Liver (tissue), 3 donors: ENCODE measurements around the gene VAMP1.

Experiments
- ATF3 ChIP-seq: IDR thresholded peaks from 2 replicates; pipeline ENCODE4 v1.6.1; 2016; ENCODE audit warnings: antibody characterized with exemption
- CTCF ChIP-seq: fragments of 150-350 bp; IDR thresholded peaks from 2 replicates; pipeline ENCODE4 v1.5.1; 2017; ENCODE audit warnings: improper control_type of control experiment, low read depth, low read length; ENCODE audit not compliant: missing input control
- EGR1 ChIP-seq, 2 donors: IDR thresholded peaks; 2 replicates each; pipeline ENCODE4 v1.6.1; 2016 to 2018; ENCODE audit warnings: antibody characterized with exemption in 2 of 2, low read depth in 2 of 2
- FOXA2 ChIP-seq: IDR thresholded peaks from 2 replicates; pipeline ENCODE4 v1.6.1; 2016; ENCODE audit warnings: antibody characterized with exemption
- HNF4A ChIP-seq, 2 donors: conservative IDR thresholded peaks; 2 replicates each; pipeline ENCODE4 v1.6.1; 2016; ENCODE audit warnings: antibody characterized with exemption in 2 of 2, mild to moderate bottlenecking in 2 of 2
- MAX ChIP-seq: IDR thresholded peaks from 2 replicates; pipeline ENCODE4 v1.6.1; 2016; ENCODE audit warnings: antibody characterized with exemption
- RAD21 ChIP-seq, 2 donors: IDR thresholded peaks; 2 replicates each; pipeline ENCODE4 v1.6.1; 2016; ENCODE audit warnings: antibody characterized with exemption in 2 of 2, mild to moderate bottlenecking in 2 of 2
- REST ChIP-seq: IDR thresholded peaks from 2 replicates; pipeline ENCODE4 v1.6.1; 2016; ENCODE audit warnings: antibody characterized with exemption, mild to moderate bottlenecking
- SP1 ChIP-seq: IDR thresholded peaks from 2 replicates; pipeline ENCODE4 v1.6.1; 2018; ENCODE audit warnings: antibody characterized with exemption, mild to moderate bottlenecking
- TAF1 ChIP-seq: conservative IDR thresholded peaks from 2 replicates; pipeline ENCODE4 v1.6.1; 2016; ENCODE audit warnings: antibody characterized with exemption, mild to moderate bottlenecking
- YY1 ChIP-seq: IDR thresholded peaks from 2 replicates; pipeline ENCODE4 v1.6.1; 2016; ENCODE audit warnings: antibody characterized with exemption, mild to moderate bottlenecking
- ZBTB33 ChIP-seq: IDR thresholded peaks from 2 replicates; pipeline ENCODE4 v1.6.1; 2016; ENCODE audit warnings: antibody characterized with exemption
- donor health status: healthy.
- donor health status: healthy.

- no peak for TF ChIP-seq MAX
- no peak for TF ChIP-seq YY1
- no peak for TF ChIP-seq CTCF
- TF ChIP-seq HNF4A (conservative IDR thresholded peaks at IDR 0.05) = no peak
- TF ChIP-seq RAD21 (IDR thresholded peaks at IDR 0.05) = no peak
- TF ChIP-seq TAF1 = no peak
- TF ChIP-seq EGR1 (IDR thresholded peaks at IDR 0.05; ENCODE audit: low read depth in 2 of 2) = no peak
- no peak for TF ChIP-seq ZBTB33
- TF ChIP-seq REST = no peak
- no peak for TF ChIP-seq SP1
- no peak for TF ChIP-seq FOXA2
- no peak for TF ChIP-seq ATF3
Measured at GRCh38 chr12:6450091-6450868, 20.2 kb downstream of the VAMP1 start.
